HEK293 (cell line): ENCODE results near the gene CKB.

ENCODE experiments used
- CTCF ChIA-PET: fragments of 350-600 bp; formaldehyde crosslinking; extraction: SDS; loops from one replicate; lab custom pipeline; 2021; ENCODE audit warnings: antibody characterized with exemption; lab: Yijun Ruan, JAX
- POLR2A ChIA-PET: fragments of 300-600 bp; formaldehyde crosslinking; extraction: SDS; loops from one replicate; lab custom pipeline; 2020; ENCODE audit warnings: antibody characterized with exemption, inconsistent platforms; lab: Yijun Ruan, JAX
- H3K27ac ChIP-seq: fragments of 200-500 bp; sonication (Bioruptor generic); 2 replicates; pipeline ENCODE4 v1.5.1; 2014; ENCODE audit warnings: low read depth, low read length, control low read depth, inconsistent platforms; ENCODE audit errors: extremely low read depth
- H3K36me3 ChIP-seq, 2 experiments: fragments of 200-500 bp in 1 of 2; sonication (Bioruptor generic) in 1 of 2; 1 replicate in 1 of 2; 2 replicates in 1 of 2; pipeline ENCODE4 v1.5.1; 2014 to 2017; ENCODE audit warnings: inconsistent platforms in 2 of 2, low read length in 2 of 2; ENCODE audit not compliant: control insufficient read depth in 2 of 2, insufficient read depth in 1 of 2
- H3K4me1 ChIP-seq: fragments of 200-500 bp; sonication (Bioruptor generic); 2 replicates; pipeline ENCODE4 v1.5.1; 2014; ENCODE audit warnings: mild to moderate bottlenecking, low read length, inconsistent platforms; ENCODE audit not compliant: control insufficient read depth, insufficient read depth
- H3K4me3 ChIP-seq: 2 replicates; pipeline ENCODE4 v1.5.1; 2011; ENCODE audit warnings: low read depth, mild to moderate bottlenecking, control low read depth, low read length, moderate library complexity
- H3K9me3 ChIP-seq: fragments of 200-500 bp; sonication (Bioruptor generic); 2 replicates; pipeline ENCODE4 v1.5.1; 2014; ENCODE audit warnings: low read depth, low read length, inconsistent platforms; ENCODE audit not compliant: control insufficient read depth, insufficient read depth
- BCL11A ChIP-seq: fragments of 450-650 bp; formaldehyde crosslinking; IDR thresholded peaks from 2 replicates; pipeline ENCODE4 v1.5.1; 2016; ENCODE audit warnings: low read depth, missing biosample characterization, missing genetic modification characterization
- BCL6B ChIP-seq: fragments of 450-650 bp; formaldehyde crosslinking; IDR thresholded peaks from 2 replicates; pipeline ENCODE4 v1.5.1; 2017; ENCODE audit warnings: missing biosample characterization, missing genetic modification characterization
- HOXC10 ChIP-seq: sonication (generic); formaldehyde crosslinking; IDR thresholded peaks from 2 replicates; pipeline ENCODE4 v1.8.1; 2023; ENCODE audit warnings: mild to moderate bottlenecking, missing genetic modification reagents
- KLF10 ChIP-seq: fragments of 450-650 bp; IDR thresholded peaks from 2 replicates; pipeline ENCODE4 v1.5.1; 2018; ENCODE audit warnings: missing biosample characterization, mild to moderate bottlenecking, missing genetic modification characterization
- RBAK ChIP-seq: fragments of 450-650 bp; formaldehyde crosslinking; IDR thresholded peaks from 2 replicates; pipeline ENCODE4 v1.5.1; 2016; ENCODE audit warnings: missing biosample characterization, missing genetic modification characterization
- SETDB1 ChIP-seq: IDR thresholded peaks from one replicate; pipeline ENCODE4 v1.6.1; 2017; ENCODE audit warnings: mild to moderate bottlenecking, low read length, moderate library complexity, mixed read lengths; ENCODE audit not compliant: insufficient read length
- SP2 ChIP-seq: fragments of 450-650 bp; formaldehyde crosslinking; IDR thresholded peaks from 2 replicates; pipeline ENCODE4 v1.5.1; 2016; ENCODE audit warnings: missing biosample characterization, missing genetic modification characterization
- SP3 ChIP-seq: fragments of 450-650 bp; formaldehyde crosslinking; IDR thresholded peaks from 2 replicates; pipeline ENCODE4 v1.5.1; 2016; ENCODE audit warnings: missing biosample characterization, missing genetic modification characterization
- TSHZ1 ChIP-seq: fragments of 450-650 bp; formaldehyde crosslinking; IDR thresholded peaks from 2 replicates; pipeline ENCODE4 v1.5.1; 2016; ENCODE audit warnings: missing biosample characterization, missing genetic modification characterization, borderline replicate concordance
- ZBTB48 ChIP-seq: fragments of 450-650 bp; formaldehyde crosslinking; IDR thresholded peaks from 2 replicates; pipeline ENCODE4 v1.5.1; 2016; ENCODE audit warnings: missing biosample characterization, missing genetic modification characterization
- ZFP37 ChIP-seq: fragments of 450-650 bp; formaldehyde crosslinking; IDR thresholded peaks from 2 replicates; pipeline ENCODE4 v1.5.1; 2016; ENCODE audit warnings: missing biosample characterization, missing genetic modification characterization
- ZFP69B ChIP-seq: fragments of 450-650 bp; formaldehyde crosslinking; IDR thresholded peaks from 2 replicates; pipeline ENCODE4 v1.5.1; 2016; ENCODE audit warnings: missing biosample characterization, missing genetic modification characterization
- ZNF146 ChIP-seq: fragments of 450-650 bp; formaldehyde crosslinking; IDR thresholded peaks from 2 replicates; pipeline ENCODE4 v1.5.1; 2016; ENCODE audit warnings: missing biosample characterization, missing genetic modification characterization
- ZNF18 ChIP-seq: fragments of 450-650 bp; formaldehyde crosslinking; IDR thresholded peaks from 2 replicates; pipeline ENCODE4 v1.5.1; 2016; ENCODE audit warnings: missing biosample characterization, missing genetic modification characterization
- ZNF324 ChIP-seq: fragments of 450-650 bp; formaldehyde crosslinking; IDR thresholded peaks from 2 replicates; pipeline ENCODE4 v1.5.1; 2016; ENCODE audit warnings: missing biosample characterization, missing genetic modification characterization
- ZNF335 ChIP-seq: fragments of 450-650 bp; formaldehyde crosslinking; conservative IDR thresholded peaks from 2 replicates; pipeline ENCODE4 v1.5.1; 2016; ENCODE audit warnings: missing biosample characterization, missing genetic modification characterization
- ZNF366 ChIP-seq: fragments of 450-650 bp; formaldehyde crosslinking; conservative IDR thresholded peaks from 2 replicates; pipeline ENCODE4 v1.5.1; 2016; ENCODE audit warnings: missing biosample characterization, missing genetic modification characterization
- ZNF37A ChIP-seq: fragments of 450-650 bp; IDR thresholded peaks from 2 replicates; pipeline ENCODE4 v1.5.1; 2018; ENCODE audit warnings: missing biosample characterization, missing genetic modification characterization
- ZNF394 ChIP-seq: fragments of 450-650 bp; formaldehyde crosslinking; IDR thresholded peaks from 2 replicates; pipeline ENCODE4 v1.5.1; 2016; ENCODE audit warnings: missing biosample characterization, missing genetic modification characterization, mild to moderate bottlenecking, moderate library complexity, borderline replicate concordance
- ZNF416 ChIP-seq: fragments of 450-650 bp; formaldehyde crosslinking; IDR thresholded peaks from 2 replicates; pipeline ENCODE4 v1.5.1; 2016; ENCODE audit warnings: missing biosample characterization, missing genetic modification characterization
- ZNF48 ChIP-seq: fragments of 450-650 bp; formaldehyde crosslinking; IDR thresholded peaks from 2 replicates; pipeline ENCODE4 v1.5.1; 2016; ENCODE audit warnings: missing biosample characterization, missing genetic modification characterization
- ZNF558 ChIP-seq: fragments of 450-650 bp; formaldehyde crosslinking; IDR thresholded peaks from 2 replicates; pipeline ENCODE4 v1.5.1; 2016; ENCODE audit warnings: missing biosample characterization, missing genetic modification characterization
- ZNF585B ChIP-seq: fragments of 450-650 bp; formaldehyde crosslinking; IDR thresholded peaks from 2 replicates; pipeline ENCODE4 v1.5.1; 2016; ENCODE audit warnings: missing biosample characterization, missing genetic modification characterization
- ZNF645 ChIP-seq: fragments of 450-650 bp; formaldehyde crosslinking; IDR thresholded peaks from 2 replicates; pipeline ENCODE4; 2016; ENCODE audit warnings: missing biosample characterization, missing genetic modification characterization
- ZNF704 ChIP-seq: fragments of 450-650 bp; formaldehyde crosslinking; IDR thresholded peaks from 2 replicates; pipeline ENCODE4 v1.5.1; 2016; ENCODE audit warnings: missing biosample characterization, missing genetic modification characterization
- ZNF777 ChIP-seq: fragments of 450-650 bp; formaldehyde crosslinking; IDR thresholded peaks from 2 replicates; pipeline ENCODE4 v1.5.1; 2017; ENCODE audit warnings: missing biosample characterization, missing genetic modification characterization, borderline replicate concordance
- ZNF791 ChIP-seq: fragments of 450-650 bp; formaldehyde crosslinking; IDR thresholded peaks from 2 replicates; pipeline ENCODE4 v1.5.1; 2016; ENCODE audit warnings: missing biosample characterization, missing genetic modification characterization
- ZNF792 ChIP-seq: fragments of 450-650 bp; formaldehyde crosslinking; IDR thresholded peaks from 2 replicates; pipeline ENCODE4 v1.5.1; 2016; ENCODE audit warnings: missing biosample characterization, missing genetic modification characterization
- ZSCAN16 ChIP-seq: fragments of 450-650 bp; formaldehyde crosslinking; IDR thresholded peaks from 2 replicates; pipeline ENCODE4 v1.5.1; 2016; ENCODE audit warnings: missing biosample characterization, missing genetic modification characterization
- ZSCAN23 ChIP-seq: fragments of 450-650 bp; formaldehyde crosslinking; IDR thresholded peaks from 2 replicates; pipeline ENCODE4 v1.5.1; 2016; ENCODE audit warnings: missing biosample characterization, missing genetic modification characterization
- ZSCAN5A ChIP-seq: fragments of 450-650 bp; formaldehyde crosslinking; IDR thresholded peaks from 2 replicates; pipeline ENCODE4 v1.5.1; 2016; ENCODE audit warnings: missing biosample characterization, missing genetic modification characterization

CKB gene

GRCh38 chr14:103519837-103520212, 2.8 kb downstream of the CKB start:
- Histone ChIP-seq H3K9me3 (no peaks in the 10 kb centered on the region), H3K4me1 (peaks cover 18% of the 10 kb centered on the region), H3K36me3 (peaks cover 0 to 33% of the 10 kb centered on the region in 2 experiments; a peak in 1 of 3 replicates), H3K4me3 (no peak overlapping the region; the same call in 1 of the 2 replicates), H3K27ac (peak overlapping the region; percentile 99)
- CTCF ChIA-PET, result interaction anchor here (1.0 to 3.9 kb wide), 6 partner anchors 8 to 55 kb away, joined by 3 to 48 read pairs (median 9); partner anchors contain the start of gene TRMT61A
- POLR2A ChIA-PET, result interaction anchor here (1.5 to 3.3 kb wide), 7 partner anchors 9 to 38 kb away, joined by 3 to 24 read pairs (median 9); partner anchors contain the start of gene TRMT61A
- TF ChIP-seq ZNF792 (no peak), ZFP69B (tag by site-specific recombination) (no peak), ZNF416 (tag by site-specific recombination) (no peak), ZNF777 (tag by site-specific recombination) (no peak), ZNF791 (tag by site-specific recombination) (no peak), ZBTB48 (no peak), ZNF585B (no peak), KLF10 (tag by site-specific recombination) (no peak), ZFP37 (tag by site-specific recombination) (no peak), ZNF558 (no peak), HOXC10 (CRISPR knock-in tag) (no peak), ZNF394 (tag by site-specific recombination) (peak; percentile 46; the same call in 1 of the 2 replicates), ZSCAN23 (tag by site-specific recombination) (no peak), ZNF645 (tag by site-specific recombination) (no peak), BCL6B (tag by site-specific recombination) (no peak), RBAK (no peak), ZNF37A (tag by site-specific recombination) (no peak), SP2 (no peak), SETDB1 (no peak), ZSCAN16 (no peak), ZNF146 (tag by site-specific recombination) (no peak), TSHZ1 (peak; percentile 29; the same call in 1 of the 2 replicates), SP3 (no peak), ZNF18 (tag by site-specific recombination) (no peak), ZSCAN5A (no peak), ZNF366 (tag by site-specific recombination) (no peak), ZNF335 (tag by site-specific recombination) (no peak), ZNF324 (0 out of 2 replicates have a peak, but pooled peaks have one; percentile 7), BCL11A (tag by site-specific recombination) (peak; percentile 72), ZNF704 (tag by site-specific recombination) (no peak), ZNF48 (tag by site-specific recombination) (no peak)
